HG02973 (cell line): ENCODE measurements around the gene CEND1.

Source experiments
- ATAC-seq: cut with Tn5 transposase; IDR thresholded peaks from one replicate; pipeline ENCODE4 v1.9.1; 2021; ENCODE audit warnings: moderate library complexity; ENCODE audit not compliant: unreplicated experiment

CEND1 gene

GRCh38 chr11:796565-797295, 6.8 kb upstream of the CEND1 start:
- no peak for ATAC-seq

GRCh38 chr11:795634-796564, 6.0 kb upstream of the CEND1 start:
- peak; percentile 31 for ATAC-seq

- no peak for ATAC-seq
Measured at GRCh38 chr11:794766-795633, 5.1 kb upstream of the CEND1 start.

- no peak for ATAC-seq
Measured at GRCh38 chr11:794013-794765, 4.3 kb upstream of the CEND1 start.

- no peak for ATAC-seq
Measured at GRCh38 chr11:793556-793955, 3.7 kb upstream of the CEND1 start.

- ATAC-seq, result no peak
Measured at GRCh38 chr11:792873-793272, 3.0 kb upstream of the CEND1 start.

GRCh38 chr11:792535-792821, 2.6 kb upstream of the CEND1 start:
- no peak for ATAC-seq

- no peak for ATAC-seq
Measured at GRCh38 chr11:791658-792534, 2.0 kb upstream of the CEND1 start.

- no peak for ATAC-seq
Measured at GRCh38 chr11:790721-791564, 1.1 kb upstream of the CEND1 start.

GRCh38 chr11:788953-789940, 643 bp downstream of the CEND1 start:
- no peak for ATAC-seq

- ATAC-seq, result no peak
Measured at GRCh38 chr11:788009-788640, 1.8 kb downstream of the CEND1 start.

- no peak for ATAC-seq
Measured at GRCh38 chr11:787084-787675, 2.7 kb downstream of the CEND1 start.

- no peak for ATAC-seq
Measured at GRCh38 chr11:786235-787083, 3.4 kb downstream of the CEND1 start.

GRCh38 chr11:783581-784015, 6.3 kb downstream of the CEND1 start:
- ATAC-seq, result no peak

- ATAC-seq, result no peak
Measured at GRCh38 chr11:782264-783174, 7.4 kb downstream of the CEND1 start.
